ENCODE measurements around the gene SLC17A2.

- no peak for TF ChIP-seq EZH2 (optimal IDR thresholded peaks at IDR 0.05; ENCODE audit: low read depth, low read length)
- TF ChIP-seq CTCF (IDR thresholded peaks at IDR 0.05; ENCODE audit: low read length) = peak; percentile 52
Measured at GRCh38 chr6:25942561-25943147, 12.2 kb upstream of the SLC17A2 start.
